SJCRH30 (cell line): ENCODE data around the gene DGKZ. TPM values are rescaled to one million over a fixed set of nuclear protein-coding genes. Genes with fewer than 3 reads are reported as not detected.
A peak's percentile ranks its signal among the peaks of the same experiment; 100 is the strongest.

Experiments
- DNase-seq, 2 experiments: peaks; one replicate each; pipeline ENCODE4 v3.0.0-alpha.2; 2015 to 2020
- H3K27ac ChIP-seq: fragments of 250-450 bp; sonication (Bioruptor Pico); 2 replicates; pipeline ENCODE4 v1.5.1; 2020; ENCODE audit warnings: mild to moderate bottlenecking, moderate library complexity
- H3K27me3 ChIP-seq: fragments of 250-450 bp; sonication (Bioruptor Pico); 2 replicates; pipeline ENCODE4 v1.5.1; 2020; ENCODE audit warnings: mild to moderate bottlenecking, moderate library complexity
- H3K36me3 ChIP-seq: fragments of 250-450 bp; sonication (Bioruptor Pico); 2 replicates; pipeline ENCODE4 v1.5.1; 2020; ENCODE audit warnings: mild to moderate bottlenecking, moderate library complexity
- H3K4me1 ChIP-seq: fragments of 250-450 bp; sonication (Bioruptor Pico); 2 replicates; pipeline ENCODE4 v1.5.1; 2020; ENCODE audit warnings: mild to moderate bottlenecking, moderate library complexity
- H3K4me3 ChIP-seq: fragments of 250-450 bp; sonication (Bioruptor Pico); 2 replicates; pipeline ENCODE4 v1.5.1; 2020; ENCODE audit warnings: mild to moderate bottlenecking, moderate library complexity
- H3K9me3 ChIP-seq: fragments of 250-450 bp; sonication (Bioruptor Pico); replicated peaks from 2 replicates; pipeline ENCODE4 v1.5.1; 2020; ENCODE audit warnings: mild to moderate bottlenecking, moderate library complexity
- total RNA-seq: library from RNA; depleted of rRNA; stranded (reverse); fragments of >200 nt; shearing (Covaris generic); gene quantifications from 2 replicates; pipeline ENCODE4 v1.2.3, GENCODE V29; 2014

Gene DGKZ
- total RNA-seq, 1 experiment from 2014 or later, result 42.1 TPM

DNA sequence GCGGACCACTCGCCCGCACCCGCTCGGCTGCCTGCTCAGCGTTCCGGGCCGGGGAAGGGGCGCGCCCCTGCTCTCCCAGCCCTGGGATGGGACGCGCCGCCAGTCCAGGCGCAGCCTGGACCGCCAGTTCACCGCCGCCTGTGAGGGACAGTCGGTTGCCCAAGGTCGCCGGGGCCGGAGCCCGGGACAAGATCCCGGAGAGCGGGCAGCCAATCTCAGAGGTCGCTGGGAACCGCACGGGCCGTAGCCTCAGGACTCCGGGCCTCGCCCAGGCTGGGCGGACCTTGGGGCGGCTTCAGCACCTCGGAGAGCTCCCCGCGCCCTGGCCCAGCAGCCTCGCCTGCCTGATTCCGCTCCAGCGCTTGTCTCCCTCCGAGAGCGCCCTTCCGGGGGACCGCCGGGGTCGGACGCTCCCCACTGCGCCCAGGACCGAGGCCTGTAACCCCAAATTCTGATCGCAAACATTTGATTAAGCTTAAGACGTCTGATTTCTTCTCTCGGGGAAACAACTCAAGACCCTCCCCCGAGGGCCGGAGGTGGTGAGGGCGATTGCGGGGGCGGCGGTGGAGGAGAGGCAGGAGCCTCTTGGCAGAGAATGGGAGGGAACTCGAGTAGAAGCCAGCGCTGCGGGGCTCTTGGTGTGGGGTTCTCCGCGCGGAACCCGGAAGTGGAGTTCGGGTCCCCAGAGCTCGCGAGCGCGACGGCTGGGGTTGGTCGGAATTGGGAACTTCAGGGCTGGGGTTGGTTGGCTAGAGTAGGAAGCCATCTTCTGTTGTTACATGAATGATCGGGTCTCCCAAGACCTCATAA is 45.4 kb downstream of the DGKZ start:
- Histone ChIP-seq H3K4me3 (peak overlapping the region; percentile 85), H3K27ac (no peak overlapping the region), H3K4me1 (peaks cover 10% of the 10 kb centered on the region), H3K36me3 (no peaks in the 10 kb centered on the region; the same call in 1 of the 2 replicates), H3K9me3 (no peaks in the 10 kb centered on the region), H3K27me3 (no peaks in the 10 kb centered on the region)
- peak; percentile 77 to 85 for DNase-seq

- peaks cover 9% of the 10 kb centered on the region for H3K4me1 ChIP-seq
- H3K9me3 ChIP-seq, result no peaks in the 10 kb centered on the region
- H3K27ac ChIP-seq, result no peak overlapping the region
- DNase-seq, result no peak
- H3K4me3 ChIP-seq, result no peak overlapping the region
- no peaks in the 10 kb centered on the region for H3K27me3 ChIP-seq
- no peaks in the 10 kb centered on the region; the same call in 1 of the 2 replicates for H3K36me3 ChIP-seq
These were observed 46.0 kb downstream of the DGKZ start for GRCh38 chr11:46393231-46393616.

GRCh38 chr11:46393759-46394158 is 46.5 kb downstream of the DGKZ start:
- Histone ChIP-seq H3K36me3 (no peaks in the 10 kb centered on the region; the same call in 1 of the 2 replicates), H3K9me3 (no peaks in the 10 kb centered on the region), H3K27ac (no peak overlapping the region), H3K4me3 (no peak overlapping the region), H3K4me1 (peaks cover 4% of the 10 kb centered on the region), H3K27me3 (no peaks in the 10 kb centered on the region)
- no peak for DNase-seq

DNA sequence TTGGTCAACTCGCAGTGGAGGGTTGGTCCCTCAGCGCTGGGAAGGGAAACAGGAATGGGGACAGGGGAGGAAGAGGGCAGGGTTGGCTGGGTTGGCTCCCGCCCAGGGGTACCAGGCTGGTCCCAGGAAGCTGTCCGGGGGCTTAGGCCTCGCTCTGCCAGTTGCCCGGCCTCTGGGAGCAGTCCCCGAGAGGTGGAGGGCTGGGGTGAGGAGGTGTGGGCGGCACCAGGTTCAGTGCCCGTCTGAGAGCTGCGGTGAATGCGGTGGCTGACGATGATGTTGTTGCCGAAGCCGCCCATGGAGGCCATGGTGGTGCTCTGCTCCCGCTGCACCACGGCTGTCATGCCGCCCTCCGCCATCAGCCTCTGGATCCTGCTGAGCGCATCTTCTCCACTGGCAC is 50.3 kb downstream of the DGKZ start:
- H3K36me3 ChIP-seq, result peaks cover 4% of the 10 kb centered on the region; the same call in 1 of the 2 replicates
- H3K27me3 ChIP-seq, result no peaks in the 10 kb centered on the region
- no peak overlapping the region for H3K27ac ChIP-seq
- no peak for DNase-seq
- H3K4me1 ChIP-seq, result no peaks in the 10 kb centered on the region
- no peaks in the 10 kb centered on the region for H3K9me3 ChIP-seq
- H3K4me3 ChIP-seq, result no peak overlapping the region

DNA sequence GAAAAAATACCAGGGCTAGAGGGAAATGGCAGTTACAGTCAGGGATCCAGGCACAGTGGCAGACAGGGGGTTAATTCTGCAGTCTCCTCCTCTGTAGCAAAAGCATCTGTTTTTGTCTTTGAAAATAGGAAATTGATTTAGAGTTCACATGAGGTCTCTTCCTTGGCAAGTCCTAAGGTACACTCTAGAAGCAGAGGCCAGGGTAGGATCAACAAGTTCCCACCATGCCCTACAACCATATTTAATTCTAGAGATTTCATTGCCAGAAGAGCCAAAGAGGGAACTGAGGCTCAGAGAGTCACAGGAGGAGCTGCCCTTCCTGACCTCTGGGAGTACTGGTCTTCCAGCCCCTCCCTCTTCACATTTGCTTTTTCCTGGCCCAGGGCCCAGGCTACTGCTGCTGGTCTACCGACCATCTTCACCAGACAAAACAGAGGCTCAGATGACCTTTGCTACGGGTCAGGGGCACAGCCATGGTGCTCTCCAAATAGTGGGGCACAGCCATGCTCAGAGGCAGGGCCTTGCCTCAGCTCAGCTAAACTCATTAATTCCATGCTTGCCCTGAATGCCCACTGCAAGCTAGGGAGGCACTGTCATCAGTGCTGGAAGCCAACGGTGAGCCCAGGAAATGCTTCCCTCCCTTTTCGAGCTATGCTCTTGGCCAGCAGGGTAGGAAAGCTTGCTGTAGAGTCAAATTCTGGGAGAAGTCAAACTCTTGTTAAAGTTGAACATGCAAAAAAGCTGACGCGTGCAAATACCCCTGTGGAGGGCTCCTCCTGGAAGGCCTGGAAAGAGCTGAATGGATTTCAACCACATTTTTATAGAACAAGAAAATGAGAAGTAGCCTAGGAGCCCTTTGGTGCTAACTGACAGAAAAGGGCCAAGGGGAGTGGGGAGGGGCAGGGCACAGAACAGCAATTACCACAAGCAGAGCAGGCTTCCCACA is 56.0 kb downstream of the DGKZ start:
- Histone ChIP-seq H3K27ac (no peak overlapping the region), H3K4me1 (no peaks in the 10 kb centered on the region), H3K36me3 (peaks cover 12% of the 10 kb centered on the region; the same call in 1 of the 2 replicates), H3K27me3 (no peaks in the 10 kb centered on the region), H3K9me3 (no peaks in the 10 kb centered on the region), H3K4me3 (no peak overlapping the region)
- no peak for DNase-seq

DNA sequence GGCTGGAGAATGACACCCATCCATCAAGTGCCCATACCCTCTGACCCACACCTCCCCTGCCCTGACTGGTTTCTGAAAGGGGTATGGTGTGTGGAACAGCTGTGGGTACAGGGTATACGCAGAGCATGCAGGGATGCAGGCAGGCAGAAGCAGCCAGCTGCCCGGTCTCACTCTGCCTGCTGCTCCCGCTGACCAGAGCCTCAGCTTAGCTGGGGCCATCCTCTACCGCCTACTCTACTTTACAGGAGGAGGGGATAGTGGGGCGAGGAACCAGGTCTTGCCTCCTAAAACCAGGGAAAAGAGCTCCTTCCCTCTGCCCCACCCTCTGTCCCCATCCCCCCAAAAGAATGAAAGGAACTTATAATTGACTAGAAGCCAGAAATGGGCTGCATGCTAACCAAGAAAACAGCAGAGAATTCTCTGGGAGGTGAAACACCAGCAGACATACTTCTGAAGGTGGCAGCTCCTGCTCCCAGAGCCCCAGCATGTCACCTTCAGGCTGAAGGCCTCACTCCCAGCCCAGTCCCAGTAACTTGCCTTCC is 57.3 kb downstream of the DGKZ start:
- H3K9me3 ChIP-seq, result no peaks in the 10 kb centered on the region
- peaks cover 22% of the 10 kb centered on the region; the same call in 1 of the 2 replicates for H3K36me3 ChIP-seq
- DNase-seq, result no peak
- H3K27me3 ChIP-seq, result no peaks in the 10 kb centered on the region
- no peak overlapping the region for H3K27ac ChIP-seq
- H3K4me1 ChIP-seq, result no peaks in the 10 kb centered on the region
- H3K4me3 ChIP-seq, result no peak overlapping the region

DNA sequence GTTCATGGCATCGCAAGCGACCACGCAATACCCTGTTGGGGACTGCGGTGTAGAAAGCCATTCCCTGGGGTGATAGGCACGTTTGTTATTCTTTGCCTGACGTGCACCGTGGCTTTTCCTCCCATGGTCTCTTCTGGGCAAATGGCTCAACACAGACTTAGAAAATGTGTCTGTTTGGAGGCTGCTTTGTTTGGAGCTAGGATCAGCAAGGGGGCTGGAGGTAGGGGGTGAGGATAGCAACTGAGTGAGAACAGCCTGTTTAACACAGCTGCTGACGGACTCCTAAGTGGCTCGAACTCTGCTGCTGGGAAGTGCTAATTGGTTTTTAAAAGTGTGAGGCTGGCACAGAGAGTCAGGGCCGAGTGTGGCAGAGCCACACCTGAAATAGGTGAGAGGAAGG is 60.4 kb downstream of the DGKZ start:
- DNase-seq, result no peak
- no peaks in the 10 kb centered on the region for H3K4me1 ChIP-seq

GRCh38 chr11:46408407-46408986 is 61.2 kb downstream of the DGKZ start:
- Histone ChIP-seq H3K36me3 (peaks cover 20% of the 10 kb centered on the region; the same call in 1 of the 2 replicates), H3K27ac (no peak overlapping the region), H3K4me1 (no peaks in the 10 kb centered on the region), H3K27me3 (no peaks in the 10 kb centered on the region), H3K9me3 (no peaks in the 10 kb centered on the region), H3K4me3 (no peak overlapping the region)
- DNase-seq, result peak in 1 of 2 experiments; percentile 26

More for the DNA sequence above, 60.4 kb downstream of the DGKZ start:
- Histone ChIP-seq H3K4me3 (no peak overlapping the region), H3K27me3 (no peaks in the 10 kb centered on the region), H3K36me3 (peaks cover 20% of the 10 kb centered on the region; the same call in 1 of the 2 replicates), H3K27ac (no peak overlapping the region), H3K9me3 (no peaks in the 10 kb centered on the region)

GRCh38 chr11:46410021-46410420 is 62.8 kb downstream of the DGKZ start:
- Histone ChIP-seq H3K4me1 (no peaks in the 10 kb centered on the region), H3K27me3 (no peaks in the 10 kb centered on the region), H3K9me3 (no peaks in the 10 kb centered on the region), H3K4me3 (no peak overlapping the region), H3K27ac (no peak overlapping the region), H3K36me3 (peaks cover 31% of the 10 kb centered on the region)
- DNase-seq, result peak in 1 of 2 experiments; percentile 22

GRCh38 chr11:46413760-46414465 is 66.7 kb downstream of the DGKZ start:
- Histone ChIP-seq H3K27me3 (no peaks in the 10 kb centered on the region), H3K4me1 (no peaks in the 10 kb centered on the region), H3K4me3 (no peak overlapping the region), H3K36me3 (peaks cover 18% of the 10 kb centered on the region), H3K27ac (no peak overlapping the region), H3K9me3 (no peaks in the 10 kb centered on the region)
- no peak for DNase-seq

- peak overlapping the region; percentile 19; the same call in 1 of the 2 replicates for H3K27ac ChIP-seq
- peaks cover 17% of the 10 kb centered on the region for H3K36me3 ChIP-seq
- no peaks in the 10 kb centered on the region for H3K27me3 ChIP-seq
- no peaks in the 10 kb centered on the region for H3K4me1 ChIP-seq
- H3K9me3 ChIP-seq, result no peaks in the 10 kb centered on the region
- no peak for DNase-seq
- H3K4me3 ChIP-seq, result no peak overlapping the region
These were observed 67.2 kb downstream of the DGKZ start for GRCh38 chr11:46414466-46414796.

- Histone ChIP-seq H3K27me3 (no peaks in the 10 kb centered on the region), H3K27ac (peak overlapping the region; percentile 19; the same call in 1 of the 2 replicates), H3K4me1 (no peaks in the 10 kb centered on the region), H3K4me3 (no peak overlapping the region), H3K36me3 (peaks cover 13% of the 10 kb centered on the region), H3K9me3 (no peaks in the 10 kb centered on the region)
- DNase-seq, result peak in 1 of 2 experiments; percentile 29
These were observed 67.6 kb downstream of the DGKZ start for GRCh38 chr11:46414879-46415278.

DNA sequence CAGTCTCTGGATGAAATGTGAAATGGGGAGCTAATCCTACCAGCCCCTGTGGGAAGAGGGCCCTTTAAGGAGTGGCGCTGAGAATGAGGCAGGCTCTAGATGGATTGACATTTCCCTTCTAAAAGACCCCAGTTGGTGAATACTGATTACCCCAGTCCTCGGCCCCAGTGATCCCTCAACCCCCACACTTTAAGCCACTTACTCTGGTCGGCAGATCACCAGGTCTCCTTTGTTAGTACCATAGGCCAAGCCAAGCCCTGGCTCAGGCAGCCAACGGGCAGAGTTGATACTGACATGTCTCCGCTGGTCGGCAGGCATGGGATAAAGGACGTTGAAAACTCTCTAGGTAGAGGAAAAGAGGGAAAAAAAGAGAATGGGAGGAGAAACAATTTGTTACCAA is 70.4 kb downstream of the DGKZ start:
- no peak overlapping the region for H3K4me3 ChIP-seq
- peaks cover 17% of the 10 kb centered on the region for H3K36me3 ChIP-seq
- no peak for DNase-seq
- H3K27ac ChIP-seq, result no peak overlapping the region
- no peaks in the 10 kb centered on the region for H3K4me1 ChIP-seq
- no peaks in the 10 kb centered on the region for H3K9me3 ChIP-seq
- H3K27me3 ChIP-seq, result no peaks in the 10 kb centered on the region

GRCh38 chr11:46418751-46419150 is 71.5 kb downstream of the DGKZ start:
- no peak overlapping the region for H3K27ac ChIP-seq
- DNase-seq, result no peak
- no peaks in the 10 kb centered on the region for H3K4me1 ChIP-seq
- H3K27me3 ChIP-seq, result no peaks in the 10 kb centered on the region
- H3K9me3 ChIP-seq, result no peaks in the 10 kb centered on the region
- peaks cover 17% of the 10 kb centered on the region for H3K36me3 ChIP-seq
- no peak overlapping the region for H3K4me3 ChIP-seq
